ENCODE results near the gene SOCS7. TPM values are rescaled to one million over a fixed set of nuclear protein-coding genes. Genes with fewer than 3 reads are reported as not detected.

Gene SOCS7
- total RNA-seq, 1 donor from 2014 or later: 5.5 TPM

GRCh38 chr17:38358586-38359513 is 7.2 kb downstream of the SOCS7 start:
- DNase-seq (ENCODE audit: low read depth in 2 of 2): no peak

GRCh38 chr17:38361694-38362465 is 10.2 kb downstream of the SOCS7 start:
- no peak for DNase-seq (ENCODE audit: low read depth in 2 of 2)

GRCh38 chr17:38363016-38363415 is 11.4 kb downstream of the SOCS7 start:
- no peak for DNase-seq (ENCODE audit: low read depth in 2 of 2)

- no peak for DNase-seq (ENCODE audit: low read depth in 2 of 2)
These were observed 13.1 kb downstream of the SOCS7 start for GRCh38 chr17:38364741-38365140.

GRCh38 chr17:38369124-38369886 is 17.7 kb downstream of the SOCS7 start:
- no peak for DNase-seq (ENCODE audit: low read depth in 2 of 2)

- DNase-seq (ENCODE audit: low read depth in 2 of 2): no peak
These were observed 27.8 kb downstream of the SOCS7 start for GRCh38 chr17:38379448-38379847.

- DNase-seq (ENCODE audit: low read depth in 2 of 2): no peak
These were observed 43.4 kb downstream of the SOCS7 start for GRCh38 chr17:38395090-38395489.

- no peak for DNase-seq (ENCODE audit: low read depth in 2 of 2)
These were observed 45.6 kb downstream of the SOCS7 start for GRCh38 chr17:38397227-38397626.

- no peak for DNase-seq (ENCODE audit: low read depth in 2 of 2)
These were observed 48.6 kb downstream of the SOCS7 start for GRCh38 chr17:38400286-38400685.

- DNase-seq (ENCODE audit: low read depth in 2 of 2): no peak
These were observed 49.8 kb downstream of the SOCS7 start for GRCh38 chr17:38401459-38401858.

GRCh38 chr17:38402897-38403296 is 51.3 kb downstream of the SOCS7 start:
- no peak for DNase-seq (ENCODE audit: low read depth in 2 of 2)

GRCh38 chr17:38403491-38403890 is 51.8 kb downstream of the SOCS7 start:
- no peak for DNase-seq (ENCODE audit: low read depth in 2 of 2)

GRCh38 chr17:38404174-38404943 is 52.7 kb downstream of the SOCS7 start:
- DNase-seq (ENCODE audit: low read depth in 2 of 2): no peak

- DNase-seq (ENCODE audit: low read depth in 2 of 2): no peak
These were observed 54.0 kb downstream of the SOCS7 start for GRCh38 chr17:38405654-38406053.

GRCh38 chr17:38410201-38410600 is 58.6 kb downstream of the SOCS7 start:
- no peak for DNase-seq (ENCODE audit: low read depth in 2 of 2)

GRCh38 chr17:38415250-38416194 is 63.9 kb downstream of the SOCS7 start:
- DNase-seq (ENCODE audit: low read depth in 2 of 2): no peak

GRCh38 chr17:38416840-38417209 is 65.2 kb downstream of the SOCS7 start:
- no peak for DNase-seq (ENCODE audit: low read depth in 2 of 2)

GRCh38 chr17:38417210-38417951 is 65.7 kb downstream of the SOCS7 start:
- no peak for DNase-seq (ENCODE audit: low read depth in 2 of 2)

- DNase-seq (ENCODE audit: low read depth in 2 of 2): no peak
These were observed 66.5 kb downstream of the SOCS7 start for GRCh38 chr17:38418062-38418692.
